ENCODE results near the gene MOCS1.

MOCS1 gene

DNA sequence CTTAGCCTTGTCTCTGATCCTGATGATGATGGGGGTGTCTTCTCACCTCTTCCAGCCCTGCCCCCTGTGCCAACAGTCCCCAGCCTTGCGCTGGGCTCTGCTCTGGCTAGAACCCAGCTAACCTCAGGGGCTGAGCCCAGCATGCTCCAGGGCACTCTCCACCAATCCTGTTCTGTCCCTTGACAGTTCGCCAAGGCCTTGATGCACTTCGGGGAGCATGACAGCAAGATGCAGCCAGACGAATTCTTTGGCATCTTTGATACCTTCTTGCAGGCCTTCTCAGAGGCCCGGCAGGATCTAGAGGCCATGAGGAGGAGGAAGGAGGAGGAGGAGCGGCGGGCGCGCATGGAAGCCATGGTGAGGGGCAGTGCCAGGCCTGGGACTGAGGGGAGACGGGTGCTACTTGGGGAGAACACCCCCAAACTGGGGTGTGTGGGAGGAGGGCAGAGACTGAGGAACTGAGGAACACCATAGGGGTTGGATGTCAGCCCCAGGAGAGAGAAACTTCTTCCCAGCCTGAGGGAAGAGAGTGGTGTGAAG, 33.1 kb downstream of the MOCS1 start:
- TF ChIP-seq, protein P1, sequence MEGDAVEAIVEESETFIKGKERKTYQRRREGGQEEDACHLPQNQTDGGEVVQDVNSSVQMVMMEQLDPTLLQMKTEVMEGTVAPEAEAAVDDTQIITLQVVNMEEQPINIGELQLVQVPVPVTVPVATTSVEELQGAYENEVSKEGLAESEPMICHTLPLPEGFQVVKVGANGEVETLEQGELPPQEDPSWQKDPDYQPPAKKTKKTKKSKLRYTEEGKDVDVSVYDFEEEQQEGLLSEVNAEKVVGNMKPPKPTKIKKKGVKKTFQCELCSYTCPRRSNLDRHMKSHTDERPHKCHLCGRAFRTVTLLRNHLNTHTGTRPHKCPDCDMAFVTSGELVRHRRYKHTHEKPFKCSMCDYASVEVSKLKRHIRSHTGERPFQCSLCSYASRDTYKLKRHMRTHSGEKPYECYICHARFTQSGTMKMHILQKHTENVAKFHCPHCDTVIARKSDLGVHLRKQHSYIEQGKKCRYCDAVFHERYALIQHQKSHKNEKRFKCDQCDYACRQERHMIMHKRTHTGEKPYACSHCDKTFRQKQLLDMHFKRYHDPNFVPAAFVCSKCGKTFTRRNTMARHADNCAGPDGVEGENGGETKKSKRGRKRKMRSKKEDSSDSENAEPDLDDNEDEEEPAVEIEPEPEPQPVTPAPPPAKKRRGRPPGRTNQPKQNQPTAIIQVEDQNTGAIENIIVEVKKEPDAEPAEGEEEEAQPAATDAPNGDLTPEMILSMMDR (IDR thresholded peaks at IDR 0.05; ENCODE audit: control extremely low read depth, extremely low read depth, low read depth, missing control alignments), result no peak
- ChIA-PET POLR2A (no interaction called here), CTCF (interaction anchor here (1.2 kb wide), 1 partner anchor 10 kb away, joined by 4 read pairs; no protein-coding TSS in a partner anchor)
- DNase-seq (ENCODE audit: extremely low spot score), result no peak

DNA sequence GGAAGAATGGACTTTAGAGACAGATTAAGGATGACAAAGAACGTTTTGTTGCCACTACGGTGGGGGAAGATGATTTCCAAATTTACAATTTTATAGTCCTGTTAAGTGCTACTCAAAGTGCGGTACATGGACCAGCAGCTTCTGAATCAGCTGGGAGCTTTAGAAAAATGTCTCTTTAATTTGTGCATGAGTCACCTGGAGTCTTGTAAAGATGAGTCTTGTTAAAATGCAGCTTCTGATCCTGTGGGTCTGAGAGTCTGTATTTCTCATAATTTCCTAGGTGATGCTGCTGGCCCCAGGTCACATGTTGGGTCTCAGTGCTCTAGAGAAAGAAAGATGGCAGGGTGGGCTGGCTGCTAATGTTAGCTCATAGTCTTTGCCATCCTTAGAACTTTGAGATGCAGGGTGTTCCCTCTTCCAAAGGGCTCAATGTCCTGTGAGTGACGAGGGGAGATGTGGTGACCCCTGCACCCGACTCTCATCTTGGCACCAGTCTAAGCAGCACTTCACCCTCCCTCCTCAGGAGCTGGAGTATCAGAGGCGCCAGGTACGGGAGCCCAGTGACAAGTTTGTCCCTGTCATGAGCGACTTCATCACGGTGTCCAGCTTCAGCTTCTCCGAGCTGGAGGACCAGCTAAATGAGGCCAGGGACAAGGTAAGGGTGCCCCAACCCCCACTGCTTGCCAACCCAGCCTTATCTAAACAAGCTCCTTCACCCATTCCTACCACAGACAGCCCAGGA, 34.5 kb downstream of the MOCS1 start:
- TF ChIP-seq, protein P1 (IDR thresholded peaks at IDR 0.05; ENCODE audit: control extremely low read depth, extremely low read depth, low read depth, missing control alignments), result no peak
- ChIA-PET CTCF (interaction anchor here (1.2 to 1.8 kb wide), 2 partner anchors 8 to 35 kb away, joined by 4 read pairs; no protein-coding TSS in a partner anchor), POLR2A (no interaction called here)
- no peak for DNase-seq (ENCODE audit: extremely low spot score)

DNA sequence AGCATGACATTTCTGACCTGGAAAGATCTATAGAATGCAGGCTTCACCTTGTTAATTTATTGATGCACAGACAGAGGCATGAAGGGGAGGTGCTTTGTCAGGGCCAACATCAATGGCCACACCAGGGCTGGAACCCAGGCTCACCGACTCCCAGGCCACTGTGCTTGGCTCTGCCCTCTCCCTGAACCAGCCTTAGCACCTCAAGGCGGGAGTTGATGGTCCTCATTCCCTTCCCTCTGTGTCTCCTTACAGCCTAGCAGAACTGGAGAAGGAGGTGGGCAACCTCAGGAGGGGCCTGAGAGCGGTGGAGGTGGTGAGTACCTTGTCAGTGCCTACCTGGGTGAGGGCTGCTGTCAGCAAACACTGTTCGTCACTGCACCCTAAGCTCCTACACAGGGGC, 35.6 kb downstream of the MOCS1 start:
- ChIA-PET CTCF (no interaction called here), POLR2A (no interaction called here)
- no peak for DNase-seq (ENCODE audit: extremely low spot score)
- TF ChIP-seq, protein P1 (IDR thresholded peaks at IDR 0.05; ENCODE audit: control extremely low read depth, extremely low read depth, low read depth, missing control alignments), result no peak

DNA sequence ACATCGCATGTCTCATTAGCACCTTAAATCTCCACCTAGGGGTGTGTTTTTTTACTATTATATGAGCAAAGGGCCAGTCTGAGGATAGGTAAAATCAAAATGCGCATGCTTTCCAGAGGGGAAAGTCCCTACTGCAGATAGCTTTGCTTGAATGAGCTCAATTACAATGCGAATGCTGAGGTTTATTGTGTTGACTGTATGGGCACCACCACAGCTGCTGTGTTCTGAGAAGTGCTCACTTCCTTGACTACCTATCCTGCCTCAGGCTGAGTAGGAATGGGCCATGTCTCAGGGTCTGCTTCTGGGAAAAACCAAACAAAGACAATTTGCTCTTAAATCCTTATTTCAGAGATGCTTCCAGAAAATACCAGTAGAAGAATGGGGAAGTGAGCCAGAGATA, 36.6 kb downstream of the MOCS1 start:
- CTCF ChIA-PET, result no interaction called here
- TF ChIP-seq, protein P1 (IDR thresholded peaks at IDR 0.05; ENCODE audit: control extremely low read depth, extremely low read depth, low read depth, missing control alignments), result no peak
- POLR2A ChIA-PET, result no interaction called here
- DNase-seq (ENCODE audit: extremely low spot score), result no peak

DNA sequence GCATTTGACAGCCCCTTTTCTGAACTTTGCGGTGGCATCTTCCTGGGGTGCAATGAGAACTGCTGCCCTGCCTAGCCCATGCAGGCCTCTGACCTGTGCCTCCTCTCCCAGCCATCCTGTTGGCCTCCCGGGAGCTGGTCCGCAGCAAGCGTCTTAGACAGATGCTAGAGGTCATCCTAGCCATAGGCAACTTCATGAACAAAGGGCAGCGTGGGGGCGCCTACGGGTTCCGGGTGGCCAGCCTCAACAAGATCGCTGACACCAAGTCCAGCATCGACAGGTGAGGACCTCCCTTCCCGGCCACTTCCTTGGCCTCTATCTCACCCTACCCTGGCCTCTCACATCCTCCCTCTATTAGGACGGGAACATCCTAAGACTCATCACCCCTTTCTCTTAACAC, 37.6 kb downstream of the MOCS1 start:
- TF ChIP-seq, protein P1 (IDR thresholded peaks at IDR 0.05; ENCODE audit: control extremely low read depth, extremely low read depth, low read depth, missing control alignments), result no peak
- DNase-seq (ENCODE audit: extremely low spot score), result no peak
- CTCF ChIA-PET, result no interaction called here
- POLR2A ChIA-PET, result no interaction called here

DNA sequence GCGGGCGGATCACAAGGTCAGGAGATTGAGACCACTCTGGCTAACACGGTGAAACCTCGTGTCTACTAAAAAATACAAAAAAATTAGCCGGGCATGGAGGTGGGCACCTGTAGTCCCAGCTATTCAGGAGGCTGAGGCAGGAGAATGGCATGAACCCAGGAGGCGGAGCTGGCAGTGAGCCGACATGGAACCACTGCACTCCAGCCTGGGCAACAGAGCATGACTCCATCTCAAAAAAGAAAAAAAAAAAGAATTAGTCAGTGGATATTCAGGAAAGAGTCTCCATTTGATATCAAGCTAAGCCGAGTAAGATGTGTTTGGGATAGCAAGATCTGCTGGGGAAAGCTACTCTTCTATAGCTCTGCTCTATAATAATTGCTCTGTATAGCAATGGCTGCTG, 41.0 kb downstream of the MOCS1 start:
- POLR2A ChIA-PET, result no interaction called here
- DNase-seq (ENCODE audit: extremely low spot score), result no peak

More for the DNA sequence above, 41.0 kb downstream of the MOCS1 start:
- TF ChIP-seq, protein P1 (IDR thresholded peaks at IDR 0.05; ENCODE audit: control extremely low read depth, extremely low read depth, low read depth, missing control alignments), result no peak
- CTCF ChIA-PET, result interaction anchor here (0.5 to 2.8 kb wide), 11 partner anchors 12 to 675 kb away, joined by 3 to 18 read pairs (median 4); no protein-coding TSS in a partner anchor
